ENCODE data around the gene ARHGEF3.

ARHGEF3 gene

DNA sequence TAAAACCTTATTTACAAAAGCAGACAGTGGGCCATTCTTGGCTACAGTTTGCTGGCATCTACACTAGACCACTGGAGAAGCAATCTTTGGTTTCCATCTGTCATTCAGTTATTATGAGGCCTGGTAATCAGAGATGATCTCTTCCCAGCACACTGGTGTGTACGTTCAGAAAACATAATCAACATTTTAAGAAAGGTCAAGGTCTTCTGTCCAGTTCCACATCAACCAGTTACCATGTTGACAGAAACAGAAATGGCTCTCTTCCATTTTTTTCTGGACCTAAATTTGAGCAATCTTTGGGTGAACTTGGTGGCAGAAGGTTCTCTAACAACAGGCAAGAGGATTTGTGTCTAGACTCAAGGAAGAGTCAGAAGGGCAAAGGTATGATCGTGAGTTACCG is 29.8 kb upstream of the ARHGEF3 start:
- Histone ChIP-seq H3K4me3 (ENCODE audit: low read length) (no peak overlapping the region), H3K9me3 (ENCODE audit: low read length) (no peaks in the 10 kb centered on the region), H3K4me1 (ENCODE audit: insufficient read depth, low read length) (peaks cover 2% of the 10 kb centered on the region)

DNA sequence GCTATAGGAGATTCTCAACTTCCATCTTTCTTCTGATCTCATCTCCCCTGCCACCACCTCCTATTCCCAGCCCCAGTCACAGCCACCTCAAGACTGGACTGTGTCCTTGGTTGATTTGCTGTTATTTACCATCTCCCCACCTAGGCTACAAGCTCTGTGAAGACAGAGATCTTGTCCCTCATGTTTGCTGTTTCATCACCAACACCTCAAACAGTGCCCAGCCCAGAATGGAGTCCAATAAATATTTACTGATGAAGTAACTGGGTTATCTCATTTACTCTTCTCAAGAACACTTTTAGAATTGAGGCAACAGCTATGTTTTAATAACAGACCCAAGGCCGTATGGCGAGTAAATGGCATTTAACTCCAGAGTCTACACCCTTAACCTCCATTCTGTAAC is 29.1 kb upstream of the ARHGEF3 start:
- Histone ChIP-seq H3K27me3 (ENCODE audit: insufficient read depth, low read length) (no peaks in the 10 kb centered on the region), H3K36me3 (ENCODE audit: insufficient read depth, low read length) (no peaks in the 10 kb centered on the region), H3K4me1 (ENCODE audit: insufficient read depth, low read length) (peaks cover 2% of the 10 kb centered on the region), H3K9me3 (ENCODE audit: low read length) (no peaks in the 10 kb centered on the region), H3K4me3 (ENCODE audit: low read length) (no peak overlapping the region), H2AFZ (ENCODE audit: low read depth, low read length) (no peak overlapping the region)

More for the DNA sequence above, 29.8 kb upstream of the ARHGEF3 start:
- H3K27me3 ChIP-seq (ENCODE audit: insufficient read depth, low read length): no peaks in the 10 kb centered on the region
- H3K36me3 ChIP-seq (ENCODE audit: insufficient read depth, low read length): no peaks in the 10 kb centered on the region
- no peak overlapping the region for H2AFZ ChIP-seq (ENCODE audit: low read depth, low read length)

DNA sequence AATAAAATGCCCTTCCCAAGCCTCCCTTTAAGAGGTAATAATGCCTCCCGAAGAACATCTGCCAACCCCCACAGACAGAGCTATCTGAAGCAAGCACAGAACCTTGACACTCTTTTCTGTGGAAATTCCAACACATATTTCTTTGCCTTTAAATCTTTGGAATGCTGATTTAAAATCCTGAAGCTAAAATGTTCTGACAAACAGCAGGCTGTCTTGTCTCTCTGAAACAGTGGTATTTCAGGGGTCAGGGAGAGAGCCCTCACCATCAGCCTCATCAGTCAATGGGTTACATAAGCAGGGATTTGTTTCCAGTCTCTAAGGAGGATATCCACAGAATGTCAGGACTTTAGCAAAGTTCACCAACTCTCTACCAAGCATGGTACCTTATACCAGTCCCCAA is 27.8 kb upstream of the ARHGEF3 start:
- no peak overlapping the region for H2AFZ ChIP-seq (ENCODE audit: low read depth, low read length)
- no peaks in the 10 kb centered on the region for H3K27me3 ChIP-seq (ENCODE audit: insufficient read depth, low read length)
- no peaks in the 10 kb centered on the region for H3K9me3 ChIP-seq (ENCODE audit: low read length)
- H3K4me1 ChIP-seq (ENCODE audit: insufficient read depth, low read length): peaks cover 2% of the 10 kb centered on the region
- H3K36me3 ChIP-seq (ENCODE audit: insufficient read depth, low read length): no peaks in the 10 kb centered on the region
- H3K4me3 ChIP-seq (ENCODE audit: low read length): no peak overlapping the region

DNA sequence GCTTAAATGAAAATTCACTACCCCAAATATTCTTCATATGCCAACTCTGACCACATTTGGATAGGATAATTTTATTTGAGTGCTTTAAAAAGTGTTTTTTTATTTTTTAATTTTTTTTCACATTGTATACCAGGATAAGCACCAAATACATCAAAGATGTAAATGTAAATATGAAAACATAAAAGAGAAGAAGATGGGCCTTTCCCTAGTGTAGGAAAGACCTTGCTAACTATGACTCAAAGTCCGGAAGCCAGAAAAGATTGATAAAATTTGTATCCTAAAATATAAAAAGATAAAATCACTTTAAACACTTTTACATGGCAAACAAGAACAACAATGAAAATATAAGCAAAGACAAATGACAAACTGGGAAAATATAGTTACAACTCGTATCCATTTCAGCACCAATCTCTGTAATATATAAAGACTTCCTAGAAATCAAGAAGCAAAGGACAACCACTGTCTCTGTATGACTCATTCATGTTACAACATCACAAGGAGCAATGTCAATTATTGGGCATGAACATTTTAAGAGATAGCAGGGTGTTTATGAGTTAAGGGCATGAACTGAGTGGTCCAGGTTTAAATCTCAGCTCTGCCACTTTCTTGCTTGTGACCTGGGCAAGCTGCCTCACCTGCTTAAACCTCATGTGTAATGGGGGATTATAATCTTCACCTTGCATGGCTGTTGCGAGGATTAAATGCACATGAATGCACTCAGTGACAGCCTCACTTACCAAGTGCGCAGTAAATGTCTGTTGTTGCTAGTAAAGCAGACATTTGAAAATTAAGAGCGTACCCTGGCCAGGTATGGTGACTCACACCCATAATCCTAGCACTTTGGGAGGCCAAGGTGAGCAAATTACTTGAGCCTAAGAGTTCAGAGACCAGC is 25.3 kb upstream of the ARHGEF3 start:
- Histone ChIP-seq H3K4me1 (ENCODE audit: insufficient read depth, low read length) (no peaks in the 10 kb centered on the region), H3K4me3 (ENCODE audit: low read length) (no peak overlapping the region), H2AFZ (ENCODE audit: low read depth, low read length) (no peak overlapping the region), H3K36me3 (ENCODE audit: insufficient read depth, low read length) (no peaks in the 10 kb centered on the region), H3K27me3 (ENCODE audit: insufficient read depth, low read length) (no peaks in the 10 kb centered on the region), H3K9me3 (ENCODE audit: low read length) (no peaks in the 10 kb centered on the region)

DNA sequence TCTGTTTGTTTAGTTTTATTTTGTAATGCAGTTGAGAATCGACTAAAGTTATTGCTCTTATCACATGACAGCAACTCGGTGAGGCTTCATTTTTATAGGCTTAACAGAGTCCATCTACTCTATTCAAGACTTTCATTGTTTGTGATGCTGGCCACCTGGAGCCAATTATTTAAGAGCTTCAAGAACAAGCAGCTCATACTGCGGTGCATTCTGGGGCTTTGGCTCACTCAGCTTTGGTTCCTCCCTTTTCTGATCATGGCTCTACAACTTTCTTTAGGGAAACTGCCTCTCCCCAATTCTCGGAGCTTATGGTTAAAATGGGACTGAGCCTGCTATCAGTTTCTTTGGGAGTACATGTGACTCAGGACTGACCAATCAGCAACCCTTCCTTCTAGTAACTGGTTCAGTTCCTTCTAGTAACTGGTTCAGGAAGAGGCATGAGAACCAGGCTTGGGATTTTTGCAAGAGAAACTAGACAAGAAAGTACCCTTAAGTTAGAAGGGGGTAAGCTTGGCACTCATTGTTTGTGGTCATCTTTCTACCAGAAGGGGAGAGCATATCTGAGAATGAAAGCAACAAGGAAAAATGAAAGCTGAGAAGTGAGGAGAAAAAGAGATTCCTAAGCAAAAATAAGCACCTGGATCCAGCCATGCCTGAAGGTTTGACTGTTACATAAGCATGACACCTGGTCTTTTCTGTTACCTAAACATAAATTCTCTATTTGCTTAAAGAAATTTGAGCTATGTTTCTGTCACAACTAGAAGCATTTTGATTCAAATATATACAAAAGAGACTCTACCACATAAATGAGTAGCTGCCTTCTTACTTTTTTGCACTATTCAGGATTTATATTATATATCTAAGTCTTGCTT is 24.1 kb upstream of the ARHGEF3 start:
- Histone ChIP-seq H3K4me1 (ENCODE audit: insufficient read depth, low read length) (no peaks in the 10 kb centered on the region), H3K27me3 (ENCODE audit: insufficient read depth, low read length) (no peaks in the 10 kb centered on the region), H3K4me3 (ENCODE audit: low read length) (no peak overlapping the region), H3K36me3 (ENCODE audit: insufficient read depth, low read length) (no peaks in the 10 kb centered on the region), H3K9me3 (ENCODE audit: low read length) (no peaks in the 10 kb centered on the region), H2AFZ (ENCODE audit: low read depth, low read length) (no peak overlapping the region)

DNA sequence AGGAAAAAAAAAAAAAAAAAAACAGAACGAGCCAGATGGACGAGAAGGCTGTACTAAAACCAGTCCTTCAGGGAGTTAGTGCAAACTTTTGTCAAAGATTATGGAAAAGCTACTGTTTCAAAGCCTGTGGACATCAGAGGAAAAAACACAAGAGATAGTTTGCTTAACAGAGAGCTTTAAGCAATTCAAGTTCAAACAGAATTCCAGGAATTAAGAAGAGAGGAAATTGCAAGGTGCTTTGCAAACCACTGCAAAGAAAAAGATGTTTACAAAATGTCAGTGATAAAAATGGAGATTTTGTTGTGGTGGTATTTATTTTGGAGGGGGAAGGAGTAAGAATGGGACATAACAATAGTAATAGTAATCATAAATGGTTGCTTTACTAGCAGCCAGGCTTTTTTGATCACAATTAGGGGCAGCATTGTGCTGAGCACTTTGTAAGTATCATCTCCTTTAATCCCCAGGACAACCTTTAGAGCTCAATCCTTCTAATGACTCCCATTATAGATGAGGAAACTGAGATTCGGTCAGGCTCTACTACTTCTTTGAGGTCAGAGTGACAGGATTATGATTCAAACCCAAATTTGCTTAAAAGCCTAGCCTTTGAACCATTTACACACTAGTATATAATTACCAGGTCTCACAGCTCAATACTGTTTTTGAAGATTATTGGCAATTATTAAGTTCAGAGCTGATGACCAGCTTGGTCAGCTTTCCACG is 22.4 kb upstream of the ARHGEF3 start:
- H3K4me1 ChIP-seq (ENCODE audit: insufficient read depth, low read length): no peaks in the 10 kb centered on the region
- H2AFZ ChIP-seq (ENCODE audit: low read depth, low read length): no peak overlapping the region
- no peaks in the 10 kb centered on the region for H3K27me3 ChIP-seq (ENCODE audit: insufficient read depth, low read length)
- H3K9me3 ChIP-seq (ENCODE audit: low read length): no peaks in the 10 kb centered on the region
- no peaks in the 10 kb centered on the region for H3K36me3 ChIP-seq (ENCODE audit: insufficient read depth, low read length)
- no peak overlapping the region for H3K4me3 ChIP-seq (ENCODE audit: low read length)

DNA sequence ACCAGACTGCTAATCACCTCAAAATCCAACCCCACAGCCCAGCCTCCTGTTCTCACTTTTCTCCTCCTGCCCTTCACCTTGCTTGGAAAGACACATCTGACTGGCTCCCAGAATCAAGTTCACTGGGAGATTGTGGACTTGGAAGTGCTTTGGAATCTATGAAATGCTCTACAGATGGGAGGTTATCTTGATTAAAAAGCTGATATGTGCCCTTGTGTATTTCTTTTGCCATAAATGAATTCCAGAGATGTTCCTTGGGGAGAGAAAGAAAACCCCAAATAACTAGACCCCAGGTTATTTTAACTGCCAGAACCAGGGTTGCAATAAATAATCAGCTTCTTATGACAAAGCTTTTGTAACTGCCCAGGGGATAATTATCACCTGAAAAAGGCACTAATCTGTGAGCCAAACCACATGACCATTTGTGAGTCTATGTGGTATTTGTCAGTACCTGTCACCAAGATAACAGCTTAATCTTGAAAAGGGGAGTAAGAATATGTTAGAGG is 21.7 kb upstream of the ARHGEF3 start:
- Histone ChIP-seq H3K4me1 (ENCODE audit: insufficient read depth, low read length) (no peaks in the 10 kb centered on the region), H3K9me3 (ENCODE audit: low read length) (no peaks in the 10 kb centered on the region), H3K27me3 (ENCODE audit: insufficient read depth, low read length) (no peaks in the 10 kb centered on the region), H2AFZ (ENCODE audit: low read depth, low read length) (no peak overlapping the region), H3K36me3 (ENCODE audit: insufficient read depth, low read length) (no peaks in the 10 kb centered on the region), H3K4me3 (ENCODE audit: low read length) (no peak overlapping the region)

DNA sequence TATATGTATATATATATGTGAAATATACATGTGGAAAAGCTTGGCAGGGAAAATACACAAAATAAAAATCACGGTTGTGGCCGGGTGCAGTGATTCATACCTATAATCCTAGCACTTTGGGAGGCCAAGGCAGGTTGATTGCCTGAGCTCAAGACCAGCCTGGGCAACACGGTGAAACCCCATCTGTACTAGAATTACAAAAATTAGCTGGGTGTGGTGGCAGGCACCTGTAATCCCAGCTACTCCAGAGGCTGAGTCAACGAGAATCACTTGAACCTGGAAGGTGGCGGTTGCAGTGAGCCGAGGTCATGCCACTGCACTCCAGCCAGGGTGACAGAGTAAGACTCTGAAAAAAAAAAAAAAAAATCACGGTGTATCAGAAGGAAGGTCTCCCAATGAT is 20.8 kb upstream of the ARHGEF3 start:
- H3K4me1 ChIP-seq (ENCODE audit: insufficient read depth, low read length): no peaks in the 10 kb centered on the region
- H3K9me3 ChIP-seq (ENCODE audit: low read length): no peaks in the 10 kb centered on the region
- no peaks in the 10 kb centered on the region for H3K36me3 ChIP-seq (ENCODE audit: insufficient read depth, low read length)
- H3K4me3 ChIP-seq (ENCODE audit: low read length): no peak overlapping the region
- no peaks in the 10 kb centered on the region for H3K27me3 ChIP-seq (ENCODE audit: insufficient read depth, low read length)
- no peak overlapping the region for H2AFZ ChIP-seq (ENCODE audit: low read depth, low read length)

DNA sequence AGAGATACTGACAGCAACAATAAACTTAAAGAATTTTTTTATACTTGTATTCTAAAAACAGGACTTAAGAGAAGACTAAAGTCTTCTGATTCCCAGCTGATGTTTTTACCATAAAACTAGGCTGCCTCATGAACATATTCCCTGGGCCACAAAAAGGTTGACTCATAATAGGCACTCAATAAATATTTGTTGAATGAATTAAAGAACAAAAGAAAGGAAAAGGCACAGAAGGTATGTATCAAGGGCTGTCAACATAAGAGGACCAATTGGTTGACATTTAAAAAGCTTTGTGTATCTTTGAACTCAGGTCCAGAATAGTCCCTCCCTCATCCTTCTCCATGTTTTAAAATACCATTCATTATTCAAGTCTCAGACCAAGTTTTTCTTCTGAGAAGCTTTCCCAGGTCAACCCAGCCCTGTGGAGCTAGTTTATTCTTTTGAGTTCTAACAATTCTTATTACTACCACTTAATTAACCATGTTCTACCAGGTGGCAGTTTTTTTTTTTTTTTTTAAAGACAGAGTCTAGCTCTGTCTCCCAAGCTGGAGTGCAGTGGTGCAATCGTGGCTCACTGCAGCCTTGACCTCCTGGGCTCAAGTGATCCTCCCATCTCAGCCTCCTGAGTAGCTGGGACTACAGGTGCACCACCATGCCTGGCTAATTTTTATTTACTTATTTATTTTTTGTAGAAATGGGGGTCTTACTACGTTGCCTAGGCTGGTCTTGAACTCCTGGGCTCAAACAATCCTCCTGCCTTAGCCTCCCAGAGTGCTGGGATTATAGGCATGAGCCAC is 17.5 kb upstream of the ARHGEF3 start:
- Histone ChIP-seq H3K4me1 (ENCODE audit: insufficient read depth, low read length) (no peaks in the 10 kb centered on the region), H2AFZ (ENCODE audit: low read depth, low read length) (no peak overlapping the region), H3K4me3 (ENCODE audit: low read length) (no peak overlapping the region), H3K27me3 (ENCODE audit: insufficient read depth, low read length) (no peaks in the 10 kb centered on the region), H3K9me3 (ENCODE audit: low read length) (no peaks in the 10 kb centered on the region), H3K36me3 (ENCODE audit: insufficient read depth, low read length) (no peaks in the 10 kb centered on the region)

DNA sequence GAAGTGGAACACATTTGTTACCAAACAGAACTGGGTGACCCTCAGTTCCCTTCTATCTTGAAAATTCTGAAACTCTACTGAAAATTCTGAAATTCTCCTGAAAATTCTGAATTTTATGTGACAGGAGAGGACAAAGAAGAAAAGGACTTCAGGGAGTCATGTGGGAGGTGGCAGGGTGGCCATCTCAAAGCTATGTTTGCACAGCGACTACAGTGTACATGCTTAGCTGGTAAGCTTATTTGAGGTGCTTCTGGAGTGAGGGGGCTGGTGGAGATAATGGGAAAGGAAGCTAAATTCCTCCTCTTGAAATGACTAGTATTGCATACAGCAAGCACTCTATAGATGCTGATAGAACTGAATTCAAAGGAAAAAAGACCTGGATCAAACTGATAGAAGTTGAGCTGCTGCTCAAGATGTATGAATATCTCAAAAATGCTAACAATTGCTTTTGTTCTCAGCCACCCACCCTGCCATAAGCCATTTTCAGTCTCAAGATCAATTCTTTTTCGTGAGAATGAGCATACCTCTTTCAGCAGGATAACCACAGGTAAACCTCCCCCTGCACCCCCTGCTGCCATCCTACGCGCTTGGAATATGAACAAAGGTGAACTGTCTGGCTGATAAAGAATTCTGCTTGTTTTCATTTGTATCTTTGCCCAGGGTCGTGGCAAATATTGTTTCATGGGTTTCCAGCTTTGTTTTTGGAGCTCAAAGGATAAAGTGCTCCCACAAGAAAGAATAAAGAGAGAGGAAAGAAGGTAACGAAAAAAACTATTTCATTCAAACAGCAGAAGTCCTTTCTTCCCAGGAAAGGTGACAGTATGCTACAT is 16.6 kb upstream of the ARHGEF3 start:
- no peak overlapping the region for H2AFZ ChIP-seq (ENCODE audit: low read depth, low read length)

DNA sequence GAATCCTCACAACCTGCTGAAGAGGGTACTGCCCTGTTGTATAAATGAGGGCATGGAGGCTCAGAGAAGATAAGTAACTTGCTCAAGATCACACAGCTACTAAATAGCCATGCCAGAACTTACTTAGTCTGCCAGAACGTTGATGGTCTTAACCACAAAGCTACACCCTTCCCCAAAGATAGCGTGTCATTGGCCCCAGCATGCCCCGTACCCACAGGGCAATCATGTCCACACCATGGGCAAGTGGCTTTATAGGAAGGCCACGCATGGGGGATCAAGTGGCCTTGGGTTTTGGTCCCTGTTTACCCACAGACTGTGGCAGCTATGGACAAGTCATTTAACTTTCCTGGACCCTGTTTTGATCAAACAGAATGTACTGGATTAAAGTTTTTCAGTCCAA is 15.9 kb upstream of the ARHGEF3 start:
- no peak overlapping the region for H3K4me3 ChIP-seq (ENCODE audit: low read length)
- H3K27me3 ChIP-seq (ENCODE audit: insufficient read depth, low read length): no peaks in the 10 kb centered on the region
- no peaks in the 10 kb centered on the region for H3K9me3 ChIP-seq (ENCODE audit: low read length)
- H3K4me1 ChIP-seq (ENCODE audit: insufficient read depth, low read length): no peaks in the 10 kb centered on the region
- no peak overlapping the region for H2AFZ ChIP-seq (ENCODE audit: low read depth, low read length)
- H3K36me3 ChIP-seq (ENCODE audit: insufficient read depth, low read length): no peaks in the 10 kb centered on the region

More for the DNA sequence above, 16.6 kb upstream of the ARHGEF3 start:
- Histone ChIP-seq H3K9me3 (ENCODE audit: low read length) (no peaks in the 10 kb centered on the region), H3K36me3 (ENCODE audit: insufficient read depth, low read length) (no peaks in the 10 kb centered on the region), H3K4me1 (ENCODE audit: insufficient read depth, low read length) (no peaks in the 10 kb centered on the region), H3K4me3 (ENCODE audit: low read length) (no peak overlapping the region), H3K27me3 (ENCODE audit: insufficient read depth, low read length) (no peaks in the 10 kb centered on the region)

Data from neuron (in vitro differentiated cells).